Hematopoietic multipotent progenitor cell treated with erythropoietin and hydrocortisone succinate and interleukin-3 and kit ligand, for 4 days (in vitro differentiated cells): Measurements from ENCODE around the gene VAC14.

Experiments used
- DNase-seq: peaks from one replicate; pipeline ENCODE4 v3.0.0-alpha.2; 2015

The VAC14 gene

DNA sequence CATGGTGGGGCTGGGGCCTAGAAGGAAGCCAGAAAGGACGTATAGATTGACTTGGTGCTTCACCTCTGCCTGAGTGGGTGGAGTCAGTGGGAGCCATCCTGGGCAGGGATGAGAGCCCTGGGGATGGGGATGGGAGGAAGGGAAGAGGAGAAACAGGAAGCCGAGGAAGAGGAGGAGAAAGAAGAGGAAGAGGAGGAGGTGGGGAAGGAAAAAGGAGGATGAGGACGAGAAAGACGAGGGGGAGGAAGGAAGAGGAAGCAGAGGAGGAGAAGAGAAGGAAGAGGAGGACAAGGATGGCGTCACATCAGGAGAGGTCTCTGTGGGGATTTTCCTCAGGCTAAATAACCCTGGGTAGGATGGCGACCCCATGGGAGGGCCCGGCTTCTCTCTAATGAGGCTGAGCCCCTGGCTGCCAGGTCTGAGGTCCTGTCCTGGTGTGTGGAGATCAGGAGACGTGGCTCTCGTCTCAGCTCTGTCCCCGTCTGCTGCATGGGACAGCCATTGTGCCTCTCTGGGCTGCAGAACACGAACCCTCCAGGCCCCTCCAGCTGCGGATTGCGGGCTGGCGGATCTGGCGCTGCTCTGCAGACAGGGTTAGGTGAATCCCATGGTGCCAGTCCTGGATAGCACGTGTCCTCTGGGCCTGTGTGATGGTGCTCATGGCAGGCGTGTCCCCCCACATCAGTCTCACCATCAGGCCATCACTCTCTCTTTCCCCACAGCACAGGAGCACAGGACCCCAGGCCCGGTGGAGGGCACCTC lies 79.6 kb downstream of the VAC14 start:
- no peak for DNase-seq

GRCh38 chr16:70720425-70721201 lies 80.3 kb downstream of the VAC14 start:
- DNase-seq = no peak

GRCh38 chr16:70717065-70717464 lies 83.9 kb downstream of the VAC14 start:
- DNase-seq = no peak

- DNase-seq = no peak
Measured at GRCh38 chr16:70715860-70716357, 85.0 kb downstream of the VAC14 start.

GRCh38 chr16:70715055-70715858 lies 85.7 kb downstream of the VAC14 start:
- peak; percentile 33 for DNase-seq

DNA sequence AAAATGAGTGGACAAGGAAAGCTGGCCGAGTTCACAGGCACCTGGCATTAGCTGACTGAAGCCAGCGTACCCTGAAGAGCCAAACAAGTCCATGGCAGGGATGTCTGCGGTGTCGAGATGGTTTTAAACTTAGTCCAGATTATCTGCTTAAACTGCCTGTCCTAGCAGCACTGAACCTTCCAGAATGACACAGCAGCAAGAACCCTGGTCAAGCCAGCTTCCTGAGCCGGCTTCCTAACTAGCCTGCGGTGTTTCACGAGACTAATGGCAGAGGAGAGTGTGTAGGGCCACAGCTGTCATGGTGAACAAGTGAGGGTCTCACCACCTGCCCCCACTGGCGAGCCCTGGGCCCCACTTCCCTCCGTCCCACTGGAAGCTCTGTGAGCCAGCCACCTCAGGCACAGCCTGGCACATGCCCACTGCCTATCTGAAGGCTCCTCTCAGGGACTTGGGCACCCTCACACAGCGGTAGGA lies 86.3 kb downstream of the VAC14 start:
- peak; percentile 28 for DNase-seq

DNA sequence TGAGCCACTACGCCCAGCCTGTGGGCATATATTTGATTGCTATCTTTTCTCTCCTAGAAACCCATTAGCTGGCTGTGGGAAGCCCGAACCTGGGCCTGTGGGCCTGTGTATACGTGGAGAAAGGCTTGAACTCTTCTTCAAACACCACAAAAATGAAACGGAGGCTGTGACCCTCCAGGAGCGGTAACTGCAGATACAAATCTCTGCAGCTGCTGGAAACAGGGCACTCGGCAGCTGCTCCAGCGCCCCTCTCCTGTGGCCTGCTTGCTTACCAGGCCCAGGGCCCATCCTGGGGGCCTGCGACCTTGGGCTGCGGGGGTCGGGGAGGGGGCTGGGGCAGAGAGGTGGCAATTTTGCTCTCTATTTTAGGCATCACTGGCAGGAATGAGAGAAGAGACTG lies 87.1 kb downstream of the VAC14 start:
- no peak for DNase-seq

GRCh38 chr16:70713342-70713741 lies 87.6 kb downstream of the VAC14 start:
- no peak for DNase-seq

DNA sequence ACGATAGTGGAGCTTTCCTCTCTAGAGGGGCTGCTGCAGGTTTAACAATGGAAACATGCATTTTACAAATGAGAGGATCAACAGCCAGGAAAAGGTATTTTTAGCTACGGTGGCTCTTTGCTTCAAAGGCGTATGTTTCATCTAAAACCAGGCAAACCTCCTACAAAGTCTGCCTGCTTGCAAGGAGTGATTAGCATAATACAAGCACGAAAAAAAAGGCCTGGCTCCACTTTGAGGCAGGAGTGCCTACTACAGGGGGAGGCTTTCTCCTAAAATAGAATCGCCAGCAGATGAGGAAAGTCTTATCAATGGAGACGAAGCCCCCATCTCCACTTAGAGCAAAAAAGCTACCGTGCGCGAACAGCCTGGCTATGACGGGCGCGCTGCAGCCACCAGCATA lies 88.0 kb downstream of the VAC14 start:
- DNase-seq = no peak

GRCh38 chr16:70712359-70712758 lies 88.6 kb downstream of the VAC14 start:
- no peak for DNase-seq

DNA sequence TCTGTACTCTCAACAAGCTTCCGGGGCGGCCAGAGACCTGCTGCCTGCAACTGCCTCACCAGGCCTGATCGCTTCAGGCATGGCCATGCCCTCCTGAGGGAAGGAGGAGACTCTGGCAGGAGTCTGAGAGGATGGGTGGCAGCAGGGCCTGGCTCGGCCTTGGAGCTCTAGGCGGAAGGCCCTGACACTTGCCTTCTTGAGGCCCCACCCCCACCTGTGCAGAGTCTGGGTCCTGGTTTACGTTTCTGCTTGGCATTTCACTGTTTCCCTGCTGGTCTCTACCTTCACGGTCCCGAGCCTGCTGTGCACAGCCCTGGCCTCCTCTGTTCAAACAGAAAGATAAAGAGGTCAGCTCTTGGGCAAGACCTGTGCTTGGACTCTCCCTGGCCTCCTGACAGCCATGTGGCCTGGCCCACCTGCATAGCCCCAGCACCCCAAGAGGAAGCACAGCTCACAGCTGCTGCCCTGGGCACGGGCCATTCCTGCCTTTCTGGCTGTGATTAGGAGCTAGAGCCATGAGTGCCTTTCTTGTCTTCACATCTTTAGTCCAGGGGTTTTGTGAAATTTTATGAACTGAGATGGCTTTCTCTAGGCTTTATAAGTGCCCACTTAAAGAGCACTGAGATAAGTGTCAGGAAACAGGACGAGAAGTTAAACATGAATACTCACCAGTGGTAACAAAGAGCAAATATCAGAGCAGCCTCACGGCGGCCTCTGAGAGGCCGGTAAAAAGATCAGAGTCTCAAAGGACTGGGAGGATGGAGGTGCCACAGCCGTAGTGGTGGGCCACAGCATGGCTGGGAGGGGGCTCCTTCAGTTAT lies 89.5 kb downstream of the VAC14 start:
- no peak for DNase-seq

DNA sequence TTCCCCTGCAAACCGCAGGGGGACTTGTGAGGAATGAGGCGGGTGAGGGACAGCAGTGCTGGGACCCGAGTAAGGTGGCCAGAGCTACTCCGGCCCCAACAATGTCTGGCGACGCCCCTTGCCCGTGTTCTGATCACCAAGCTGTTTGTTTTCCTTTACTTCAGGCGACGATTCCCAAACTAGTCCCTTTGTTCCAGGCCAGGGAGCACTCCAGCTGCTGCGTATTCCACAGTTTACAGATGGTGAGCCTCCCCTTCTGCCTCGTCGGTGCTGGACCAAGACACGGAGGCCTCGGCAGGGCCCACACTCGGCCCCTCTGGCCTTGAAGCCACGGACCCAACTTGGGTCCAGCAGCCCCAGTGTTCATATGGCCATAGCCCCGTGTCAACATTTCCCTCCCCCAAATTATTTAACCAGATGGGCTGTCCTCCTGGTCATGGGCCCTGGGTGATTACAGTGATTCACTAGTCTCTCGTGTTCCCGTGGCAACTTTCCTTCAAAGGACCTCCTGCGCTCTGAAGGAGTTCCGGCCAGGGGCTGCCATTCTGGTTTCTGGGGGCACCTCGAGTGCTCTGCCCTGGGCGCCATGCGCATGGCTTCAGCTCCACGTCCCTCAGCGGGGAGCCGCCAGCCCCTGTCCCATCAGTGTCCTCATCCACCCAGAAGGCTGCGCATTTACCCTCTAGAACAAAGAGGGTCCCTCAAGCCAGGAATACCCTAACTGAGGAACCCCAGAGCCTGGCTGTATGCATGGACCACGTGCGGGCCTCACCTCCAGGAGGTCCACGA lies 90.3 kb downstream of the VAC14 start:
- DNase-seq = no peak

- no peak for DNase-seq
Measured at GRCh38 chr16:70709942-70710341, 91.0 kb downstream of the VAC14 start.

DNA sequence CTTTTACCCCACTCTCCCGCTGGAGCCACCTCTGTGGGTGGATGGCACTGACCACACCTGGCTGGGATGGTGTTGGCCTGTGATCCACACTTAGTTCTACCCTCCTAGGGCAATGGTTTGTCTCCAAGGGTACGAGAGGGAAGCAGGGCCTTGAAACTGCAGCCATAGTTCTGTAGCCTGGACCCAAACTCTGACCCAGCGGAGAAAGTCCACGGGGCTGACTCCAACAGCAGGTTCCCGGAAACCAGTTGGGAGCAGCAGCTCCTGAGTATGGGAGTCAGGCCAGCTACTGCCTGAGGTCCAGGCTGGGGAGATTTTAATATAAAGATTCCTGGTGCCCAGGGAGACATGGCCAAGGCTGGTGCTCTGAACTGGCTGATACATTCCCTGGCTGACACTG lies 91.5 kb downstream of the VAC14 start:
- no peak for DNase-seq

- no peak for DNase-seq
Measured at GRCh38 chr16:70708366-70709246, 92.4 kb downstream of the VAC14 start.

DNA sequence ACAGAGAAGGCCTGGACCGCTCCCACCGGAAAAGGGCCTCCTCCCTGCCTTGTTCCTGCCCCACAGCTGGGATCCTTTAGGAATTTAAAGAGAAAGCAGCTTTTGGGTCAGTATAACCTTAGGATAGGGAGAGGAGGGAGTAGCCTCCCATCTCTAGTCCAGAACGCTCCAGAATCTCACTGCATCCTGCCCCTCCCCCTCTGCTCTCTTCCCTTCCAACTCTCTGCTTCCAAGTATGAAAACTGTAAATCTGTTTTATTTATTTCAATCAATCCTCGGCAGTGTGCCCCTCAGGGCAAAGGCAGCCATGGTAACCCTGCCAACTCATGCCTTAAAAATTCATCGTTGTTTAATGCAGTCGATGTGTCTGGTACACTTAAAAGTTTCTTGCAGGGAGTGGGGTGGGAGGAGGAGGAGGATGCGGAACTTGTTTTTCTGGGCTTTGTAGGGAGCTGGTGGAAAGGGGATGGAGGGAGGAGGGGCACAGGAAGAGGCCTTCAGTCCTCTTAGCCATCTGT lies 94.0 kb downstream of the VAC14 start:
- no peak for DNase-seq

DNA sequence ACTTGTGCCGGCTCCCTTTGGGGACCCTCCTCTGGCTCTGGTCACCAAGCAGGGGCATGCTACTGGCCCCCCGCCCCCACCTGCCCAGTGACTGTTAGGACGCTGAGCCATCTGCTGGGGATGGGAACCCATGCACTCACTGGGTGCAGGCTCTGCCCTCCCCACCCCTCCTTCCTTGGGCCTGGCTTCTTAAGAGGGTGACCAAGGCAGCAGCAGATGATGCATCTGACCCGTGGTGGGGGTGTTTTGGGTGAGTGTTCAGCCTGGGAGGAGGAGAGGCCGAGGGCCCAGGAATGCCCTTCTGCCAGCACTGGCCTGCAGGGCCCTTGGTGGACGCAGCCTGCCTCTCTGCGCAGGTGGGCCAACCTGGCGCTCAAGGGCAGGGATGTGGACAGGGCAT lies 95.9 kb downstream of the VAC14 start:
- no peak for DNase-seq

DNA sequence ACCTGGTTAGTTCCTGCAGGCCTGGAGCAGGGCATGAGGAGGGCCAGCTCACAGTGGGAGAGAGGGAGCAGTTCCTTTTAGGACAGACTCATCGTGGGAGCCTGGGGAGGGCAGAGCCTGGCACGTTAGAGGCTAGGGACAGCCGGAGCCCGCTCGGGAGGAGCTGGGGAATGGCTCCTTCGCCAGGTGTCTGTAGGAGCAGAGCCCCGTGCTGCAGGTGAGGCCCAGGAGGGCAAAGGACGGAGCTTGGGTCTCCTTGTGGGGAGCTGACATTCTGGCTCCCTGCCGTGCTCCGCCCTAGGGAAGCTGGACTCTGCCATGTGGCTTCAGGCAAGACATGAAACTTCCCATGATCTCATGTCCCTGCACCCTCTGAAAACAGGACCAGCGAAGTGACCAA lies 96.4 kb downstream of the VAC14 start:
- no peak for DNase-seq

- no peak for DNase-seq
Measured at GRCh38 chr16:70703835-70704381, 97.0 kb downstream of the VAC14 start.
